Left colon (tissue), 2 donors: Measurements from ENCODE around the gene ABHD8. TPM values are rescaled to one million over a fixed set of nuclear protein-coding genes. Genes with fewer than 3 reads are reported as not detected.
"Not testable (repeated sequence)": the region's sequence is repeated elsewhere in the genome, so short reads cannot be mapped to it uniquely, and the experiment has no call there.

Experiments used
- ATAC-seq: fragments of 200-7000 bp; cut with Tn5 transposase; one replicate; pipeline ENCODE4 v1.9.1; 2020; ENCODE audit warnings: mild to moderate bottlenecking, moderate library complexity
- DNase-seq, 2 donors: peaks; one replicate each; pipeline ENCODE4 v3.0.0-alpha.2; 2020
- intact Hi-C, 2 donors: fragments of 100-400 bp; cut with DNase I in 1 of 2; cut with micrococcal nuclease in 1 of 2; formaldehyde crosslinking; loops; one replicate each; pipeline versions ENCODE4 v1.11.2 to v1.14.0; 2022; cut with DNase I, micrococcal nuclease
- total RNA-seq, 2 donors: library from RNA; stranded (reverse); fragmentation: NEBNext Ultra II Directional; extraction: Animal tissue kit (Norgen Biotek cat#: 25700); gene quantifications; one replicate each; pipeline ENCODE4 v1.2.1, GENCODE V29; 2021
- donor health status: DM: no; HTN: no; CAD: no.
- donor health status: DM: yes; HTN: yes; CAD: no.

The ABHD8 gene
- total RNA-seq, 2 donors from 2014 or later: 5.6 to 6.0 TPM

GRCh38 chr19:17305517-17306284 is 2.5 kb upstream of the ABHD8 start, which contains the start of gene MRPL34:
MRPL34 (plus strand) TSS chr19:17305872; CDS start chr19:17305893, 21 bp downstream.
- intact Hi-C loops: no loop called here
- DNase-seq (peak; percentile 99), ATAC-seq (peak; percentile 72)

- ATAC-seq: no peak
- intact Hi-C loops: no loop called here
- no peak for DNase-seq
These were observed 1.9 kb upstream of the ABHD8 start for GRCh38 chr19:17305216-17305516.

GRCh38 chr19:17304386-17305215 is 1.4 kb upstream of the ABHD8 start:
- ATAC-seq (no peak), DNase-seq (peak in 1 of 2 donors; percentile 57)
- intact Hi-C loops: no loop called here

GRCh38 chr19:17303940-17304267 is 679 bp upstream of the ABHD8 start:
- intact Hi-C loops: no loop called here
- ATAC-seq (no peak), DNase-seq (no peak)

GRCh38 chr19:17302391-17303166 is 646 bp downstream of the ABHD8 start:
- intact Hi-C loops: no loop called here
- DNase-seq (peak in 1 of 2 donors; percentile 56), ATAC-seq (no peak)

GRCh38 chr19:17300992-17301619 is 2.1 kb downstream of the ABHD8 start:
- ATAC-seq (no peak), DNase-seq (no peak)

GRCh38 chr19:17296976-17297375 is 6.2 kb downstream of the ABHD8 start:
- DNase-seq: no peak
- intact Hi-C loops: no loop called here
- no peak for ATAC-seq

More at GRCh38 chr19:17300992-17301619, 2.1 kb downstream of the ABHD8 start:
- intact Hi-C loops: no loop called here

GRCh38 chr19:17296273-17296672 is 7.0 kb downstream of the ABHD8 start:
- intact Hi-C loops: no loop called here
- DNase-seq: no peak
- ATAC-seq: no peak

- ATAC-seq, DNase-seq: not testable (repeated sequence)
These were observed 7.7 kb downstream of the ABHD8 start for GRCh38 chr19:17295551-17295950.

GRCh38 chr19:17294051-17294891 is 9.0 kb downstream of the ABHD8 start:
- DNase-seq: peak in 1 of 2 donors; percentile 66
- intact Hi-C loops: no loop called here
- peak; percentile 26 for ATAC-seq

More at GRCh38 chr19:17295551-17295950, 7.7 kb downstream of the ABHD8 start:
- intact Hi-C loops: not testable (repeated sequence)

- intact Hi-C loops: no loop called here
- ATAC-seq (no peak), DNase-seq (no peak)
These were observed 9.6 kb downstream of the ABHD8 start for GRCh38 chr19:17293605-17294004.

GRCh38 chr19:17292301-17293074 is 10.7 kb downstream of the ABHD8 start:
- intact Hi-C loops: no loop called here
- peak; percentile 93 for ATAC-seq
- DNase-seq: peak; percentile 82 to 86

GRCh38 chr19:17289489-17289888 is 13.7 kb downstream of the ABHD8 start:
- ATAC-seq: peak; percentile 41
- DNase-seq: peak; percentile 72 to 81
- intact Hi-C loops: loop anchor here in 1 of 2 donors (10.0 kb wide), 2 partner anchors 85 to 225 kb away; no protein-coding TSS in a partner anchor

- ATAC-seq: no peak
- intact Hi-C loops: loop anchor here in 1 of 2 donors (10.0 kb wide), 2 partner anchors 82 to 222 kb away; no protein-coding TSS in a partner anchor
- no peak for DNase-seq
These were observed 16.5 kb downstream of the ABHD8 start for GRCh38 chr19:17286752-17287151.

- ATAC-seq (no peak), DNase-seq (no peak)
- intact Hi-C loops: loop anchor here in 1 of 2 donors (10.0 kb wide), 2 partner anchors 81 to 221 kb away; no protein-coding TSS in a partner anchor
These were observed 17.0 kb downstream of the ABHD8 start for GRCh38 chr19:17286263-17286662.

GRCh38 chr19:17285415-17286135 is 17.6 kb downstream of the ABHD8 start:
- intact Hi-C loops: loop anchor here in 1 of 2 donors (10.0 kb wide), 2 partner anchors 81 to 221 kb away; no protein-coding TSS in a partner anchor
- DNase-seq (no peak), ATAC-seq (no peak)
